Measurements from ENCODE around the gene CFAP54.

GRCh38 chr12:96828169-96828789, 338.9 kb downstream of the CFAP54 start:
- no peak for TF ChIP-seq ZC3H10 (CRISPR knock-in tag; IDR thresholded peaks at IDR 0.05)
- no peak for TF ChIP-seq POU6F1 (CRISPR knock-in tag; IDR thresholded peaks at IDR 0.05; ENCODE audit: borderline replicate concordance, low read depth)
- TF ChIP-seq ZFP3 (CRISPR knock-in tag; IDR thresholded peaks at IDR 0.05), result no peak
- no peak for TF ChIP-seq ISL1 (CRISPR knock-in tag; IDR thresholded peaks at IDR 0.05)
- TF ChIP-seq ZNF70 (CRISPR knock-in tag; IDR thresholded peaks at IDR 0.05), result no peak
- TF ChIP-seq CREB5 (CRISPR knock-in tag; IDR thresholded peaks at IDR 0.05; ENCODE audit: low read depth), result no peak
- no peak for TF ChIP-seq ZNF8 (CRISPR knock-in tag; IDR thresholded peaks at IDR 0.05)
- no peak for TF ChIP-seq CSRNP3 (CRISPR knock-in tag; IDR thresholded peaks at IDR 0.05)
- no peak for TF ChIP-seq ARNTL (CRISPR knock-in tag; IDR thresholded peaks at IDR 0.05; ENCODE audit: borderline replicate concordance, low read depth)
- TF ChIP-seq ZNF565 (CRISPR knock-in tag; conservative IDR thresholded peaks at IDR 0.05; ENCODE audit: low read depth), result no peak
- TF ChIP-seq CSDC2 (CRISPR knock-in tag; IDR thresholded peaks at IDR 0.05), result no peak

All from SK-N-SH treated with all-trans-retinoic acid at 6 μM for 48 hours (cell line).